Esophagus squamous epithelium (tissue), 5 donors: Measurements from ENCODE around the gene YPEL2. TPM values are rescaled to one million over a fixed set of nuclear protein-coding genes. Genes with fewer than 3 reads are reported as not detected.
A peak's percentile ranks its signal among the peaks of the same experiment; 100 is the strongest.

Source experiments
- DNase-seq: peaks from one replicate; lab custom pipeline; 2025; lab: John Stamatoyannopoulos, UW
- H3K27ac ChIP-seq, 4 donors: fragments of 200-600 bp; sonication (generic); one replicate each; pipeline ENCODE4 v1.5.1; 2016 to 2019; ENCODE audit warnings: mild to moderate bottlenecking in 1 of 4
- H3K27me3 ChIP-seq, 4 donors: fragments of 200-600 bp; sonication (generic); 1 replicate in 3 of 4; 2 replicates in 1 of 4; pipeline versions ENCODE4 v1.5.1 to v1.6.0; 2017 to 2021; ENCODE audit warnings: antibody characterized with exemption in 1 of 4
- H3K36me3 ChIP-seq, 3 donors: fragments of 200-600 bp; sonication (generic); one replicate each; pipeline ENCODE4 v1.5.1; 2016 to 2019
- H3K4me1 ChIP-seq, 3 donors: fragments of 200-600 bp; sonication (generic); one replicate each; pipeline ENCODE4 v1.5.1; 2017 to 2019
- H3K4me3 ChIP-seq, 4 donors: fragments of 200-600 bp; sonication (generic); 1 replicate in 3 of 4; 2 replicates in 1 of 4; pipeline ENCODE4 v1.5.1; 2016 to 2019; ENCODE audit warnings: mild to moderate bottlenecking in 2 of 4, moderate library complexity in 1 of 4
- H3K9me3 ChIP-seq, 3 donors: fragments of 200-600 bp; sonication (generic); one replicate each; pipeline ENCODE4 v1.5.1; 2016 to 2019
- CTCF ChIP-seq, 6 experiments: fragments of 450-650 bp in 4 of 6; fragments of 200-600 bp in 2 of 6; sonication (generic) in 2 of 6; IDR thresholded peaks; one replicate each; pipeline ENCODE4 v1.5.1; 2016 to 2019; ENCODE audit warnings: antibody characterized with exemption in 6 of 6, mild to moderate bottlenecking in 4 of 6, moderate library complexity in 4 of 6
- POLR2A ChIP-seq, 4 donors: fragments of 450-650 bp; IDR thresholded peaks; one replicate each; pipeline ENCODE4 v1.6.1; 2017; ENCODE audit warnings: antibody characterized with exemption in 4 of 4, mild to moderate bottlenecking in 4 of 4, moderate library complexity in 3 of 4
- WGBS, 2 donors: methylation state at CpG; one replicate each; pipeline ENCODE4 v1.1.5; 2018; 5-methylcytosine and 5-hydroxymethylcytosine counted together
- intact Hi-C: fragments of 100-400 bp; cut with DNase I; formaldehyde crosslinking; loops from one replicate; pipeline ENCODE4 v1.15.0; 2022
- total RNA-seq, 4 donors: library from RNA; depleted of rRNA; stranded (reverse); fragments of >200 nt; gene quantifications; one replicate each; pipeline ENCODE4 v1.1.0, GENCODE V29; 2016
- donor health status: DM: yes; HTN: yes; CAD: no.

The YPEL2 gene
- total RNA-seq, 4 donors from 2014 or later = 5.5 to 18.3 (median 11.2) TPM

- TF ChIP-seq CTCF (IDR thresholded peaks at IDR 0.05) (no peak), POLR2A (IDR thresholded peaks at IDR 0.05) (no peak)
- Histone ChIP-seq H3K9me3 (no peaks in the 10 kb centered on the region), H3K27me3 (no peaks in the 10 kb centered on the region), H3K36me3 (no peaks in the 10 kb centered on the region), H3K27ac (peak overlapping the region in 1 of 4 donors; percentile 42), H3K4me3 (no peak overlapping the region), H3K4me1 (peaks cover 12 to 80% (median 24%) of the 10 kb centered on the region in 3 donors)
- intact Hi-C loops = no loop called here
- DNase-seq = no peak
- WGBS, 2 donors = 73 to 76% methylated on average over 10 of the region's 10 CpGs
These were observed 4.2 kb downstream of the YPEL2 start for GRCh38 chr17:59335685-59336084.

GRCh38 chr17:59337741-59338299 lies 6.4 kb downstream of the YPEL2 start:
- H3K27ac ChIP-seq = no peak overlapping the region
- no peaks in the 10 kb centered on the region for H3K9me3 ChIP-seq
- peaks cover 6 to 89% (median 34%) of the 10 kb centered on the region in 3 donors for H3K4me1 ChIP-seq
- no peak overlapping the region for H3K4me3 ChIP-seq
- 80 to 92% methylated on average over 4 to 5 of the region's 5 CpGs for WGBS, 2 donors
- no peaks in the 10 kb centered on the region for H3K36me3 ChIP-seq
- H3K27me3 ChIP-seq = no peaks in the 10 kb centered on the region
- no peak for DNase-seq
- intact Hi-C loops = no loop called here
- TF ChIP-seq CTCF (IDR thresholded peaks at IDR 0.05) (no peak), POLR2A (IDR thresholded peaks at IDR 0.05) (no peak)

- Histone ChIP-seq H3K9me3 (no peaks in the 10 kb centered on the region), H3K4me1 (peaks cover 6 to 89% (median 28%) of the 10 kb centered on the region in 3 donors), H3K36me3 (no peaks in the 10 kb centered on the region), H3K4me3 (no peak overlapping the region), H3K27ac (no peak overlapping the region), H3K27me3 (no peaks in the 10 kb centered on the region)
- intact Hi-C loops = no loop called here
- WGBS, 2 donors = 85 to 90% methylated on average over 5 of the region's 5 CpGs
- TF ChIP-seq CTCF (IDR thresholded peaks at IDR 0.05) (no peak), POLR2A (IDR thresholded peaks at IDR 0.05) (no peak)
- no peak for DNase-seq
These were observed 7.0 kb downstream of the YPEL2 start for GRCh38 chr17:59338498-59338897.

- no peak for TF ChIP-seq CTCF (IDR thresholded peaks at IDR 0.05)
- no peak for TF ChIP-seq POLR2A (IDR thresholded peaks at IDR 0.05)
- WGBS, 2 donors = 88 to 95% methylated on average over 3 of the region's 3 CpGs
- intact Hi-C loops = no loop called here
- Histone ChIP-seq H3K36me3 (no peaks in the 10 kb centered on the region), H3K27me3 (no peaks in the 10 kb centered on the region), H3K9me3 (no peaks in the 10 kb centered on the region), H3K27ac (no peak overlapping the region), H3K4me3 (no peak overlapping the region), H3K4me1 (peaks cover 3 to 80% (median 19%) of the 10 kb centered on the region in 3 donors)
- DNase-seq = no peak
These were observed 10.5 kb downstream of the YPEL2 start for GRCh38 chr17:59341922-59342321.

- Histone ChIP-seq H3K27me3 (no peaks in the 10 kb centered on the region), H3K27ac (no peak overlapping the region), H3K36me3 (no peaks in the 10 kb centered on the region), H3K4me1 (peaks cover 3 to 81% (median 19%) of the 10 kb centered on the region in 3 donors), H3K4me3 (no peak overlapping the region), H3K9me3 (no peaks in the 10 kb centered on the region)
- TF ChIP-seq CTCF (IDR thresholded peaks at IDR 0.05) = no peak
- TF ChIP-seq POLR2A (IDR thresholded peaks at IDR 0.05) = no peak
- WGBS, 2 donors = 54 to 71% methylated on average over 3 to 4 of the region's 4 CpGs
- no peak for DNase-seq
- intact Hi-C loops = no loop called here
These were observed 11.3 kb downstream of the YPEL2 start for GRCh38 chr17:59342681-59343131.
